Astrocyte (in vitro differentiated cells and primary cell): ENCODE data around the gene SCN1A. TPM values are rescaled to one million over a fixed set of nuclear protein-coding genes. Genes with fewer than 3 reads are reported as not detected.

Source experiments
- DNase-seq: peaks from one replicate; pipeline ENCODE4 v3.0.0-alpha.2; 2010; ENCODE audit warnings: low read depth
- FAIRE-seq: peaks from 2 replicates; lab custom pipeline; 2011; peaks lifted over from hg19 to GRCh38; lab: Jason Lieb, UNC
- H2AFZ ChIP-seq: 2 replicates; pipeline ENCODE4 v1.6.0; 2012; ENCODE audit warnings: low read depth, low read length, inconsistent platforms
- H3K27ac ChIP-seq: 2 replicates; pipeline ENCODE4 v1.5.1; 2011; ENCODE audit warnings: low read depth, low read length, inconsistent platforms
- H3K27me3 ChIP-seq: 2 replicates; pipeline ENCODE4 v1.6.0; 2011; ENCODE audit warnings: low read length, inconsistent platforms; ENCODE audit not compliant: insufficient read depth
- H3K36me3 ChIP-seq: 2 replicates; pipeline ENCODE4 v1.5.1; 2011; ENCODE audit warnings: low read length, inconsistent platforms; ENCODE audit not compliant: insufficient read depth
- H3K4me1 ChIP-seq: 2 replicates; pipeline ENCODE4 v1.5.1; 2011; ENCODE audit warnings: low read length, inconsistent platforms; ENCODE audit not compliant: insufficient read depth
- H3K4me2 ChIP-seq: 2 replicates; pipeline ENCODE4 v1.6.0; 2012; ENCODE audit warnings: low read length, inconsistent platforms
- H3K4me3 ChIP-seq: 2 replicates; pipeline ENCODE4 v1.5.1; 2011; ENCODE audit warnings: low read depth, mild to moderate bottlenecking, low read length, inconsistent platforms; ENCODE audit not compliant: insufficient read depth
- H3K79me2 ChIP-seq: 2 replicates; pipeline ENCODE4 v1.6.0; 2012; ENCODE audit warnings: mild to moderate bottlenecking, low read length, inconsistent platforms; ENCODE audit not compliant: insufficient read depth
- H3K9ac ChIP-seq: 2 replicates; pipeline ENCODE4 v1.6.0; 2012; ENCODE audit warnings: mild to moderate bottlenecking, low read length, inconsistent platforms
- H3K9me3 ChIP-seq: 2 replicates; pipeline ENCODE4 v1.5.1; 2012; ENCODE audit warnings: low read depth, mild to moderate bottlenecking, low read length, inconsistent platforms; ENCODE audit not compliant: insufficient read depth
- H4K20me1 ChIP-seq: 2 replicates; pipeline ENCODE4 v1.6.0; 2012; ENCODE audit warnings: low read length, inconsistent platforms; ENCODE audit not compliant: insufficient read depth
- H3K27ac Mint-ChIP-seq: one replicate; pipeline ENCODE4 v1.8.0; 2021; ENCODE audit warnings: mild to moderate bottlenecking, mixed read lengths; ENCODE audit not compliant: unreplicated experiment
- H3K27me3 Mint-ChIP-seq: one replicate; pipeline ENCODE4 v1.8.0; 2021; ENCODE audit warnings: low read depth, mixed read lengths; ENCODE audit not compliant: unreplicated experiment
- H3K36me3 Mint-ChIP-seq: one replicate; pipeline ENCODE4 v1.8.0; 2021; ENCODE audit warnings: low read depth, mixed read lengths; ENCODE audit not compliant: unreplicated experiment
- H3K4me1 Mint-ChIP-seq: one replicate; pipeline ENCODE4 v1.8.0; 2021; ENCODE audit warnings: low read depth, mixed read lengths; ENCODE audit not compliant: unreplicated experiment
- H3K4me3 Mint-ChIP-seq: one replicate; pipeline ENCODE4 v1.8.0; 2021; ENCODE audit warnings: mild to moderate bottlenecking, moderate library complexity, mixed read lengths; ENCODE audit not compliant: unreplicated experiment
- H3K9me3 Mint-ChIP-seq: one replicate; pipeline ENCODE4 v1.8.0; 2021; ENCODE audit warnings: mild to moderate bottlenecking, mixed read lengths; ENCODE audit not compliant: unreplicated experiment
- CTCF ChIP-seq: IDR thresholded peaks from 2 replicates; pipeline ENCODE4 v1.5.1; 2011; ENCODE audit warnings: low read depth, mild to moderate bottlenecking, inconsistent platforms, low read length, moderate library complexity; ENCODE audit not compliant: insufficient read depth
- EZH2 ChIP-seq: IDR thresholded peaks from 2 replicates; pipeline ENCODE4 v1.6.1; 2012; ENCODE audit warnings: mild to moderate bottlenecking, low read length, inconsistent platforms; ENCODE audit not compliant: insufficient read depth
- total RNA-seq: library from RNA; stranded (reverse); gene quantifications from 2 replicates; pipeline ENCODE4 v1.2.1, GENCODE V29; 2021

The SCN1A gene
- total RNA-seq, 1 donor from 2014 or later: not detected

- H3K4me1 Mint-ChIP-seq: peaks cover 4% of the 10 kb centered on the region
- H3K4me2 ChIP-seq: no peak overlapping the region
- H3K9me3 ChIP-seq: no peaks in the 10 kb centered on the region
- no peak overlapping the region for H3K27ac ChIP-seq
- H3K27ac Mint-ChIP-seq: no peak overlapping the region
- no peaks in the 10 kb centered on the region for H3K36me3 Mint-ChIP-seq
- H3K4me3 Mint-ChIP-seq: no peak overlapping the region
- DNase-seq: no peak
- no peak for FAIRE-seq
- no peaks in the 10 kb centered on the region for H4K20me1 ChIP-seq
- no peak overlapping the region for H2AFZ ChIP-seq
- H3K27me3 Mint-ChIP-seq: no peaks in the 10 kb centered on the region
- no peak overlapping the region for H3K9ac ChIP-seq
- H3K27me3 ChIP-seq: no peaks in the 10 kb centered on the region
- H3K4me3 ChIP-seq: no peak overlapping the region
- H3K36me3 ChIP-seq: no peaks in the 10 kb centered on the region
- no peaks in the 10 kb centered on the region for H3K79me2 ChIP-seq
- no peaks in the 10 kb centered on the region for H3K9me3 Mint-ChIP-seq
- no peak for TF ChIP-seq EZH2
- no peak for TF ChIP-seq CTCF
- H3K4me1 ChIP-seq: no peaks in the 10 kb centered on the region
These were observed 46.6 kb downstream of the SCN1A start for GRCh38 chr2:166081131-166081632.

GRCh38 chr2:166074430-166074829, 53.4 kb downstream of the SCN1A start:
- no peak for FAIRE-seq
- no peak overlapping the region for H2AFZ ChIP-seq
- no peak overlapping the region for H3K9ac ChIP-seq
- H4K20me1 ChIP-seq: no peaks in the 10 kb centered on the region
- H3K27me3 Mint-ChIP-seq: no peaks in the 10 kb centered on the region
- no peaks in the 10 kb centered on the region for H3K4me1 Mint-ChIP-seq
- TF ChIP-seq CTCF: no peak
- no peak for TF ChIP-seq EZH2
- H3K4me2 ChIP-seq: no peak overlapping the region
- H3K79me2 ChIP-seq: no peaks in the 10 kb centered on the region
- DNase-seq: no peak
- H3K27me3 ChIP-seq: no peaks in the 10 kb centered on the region
- H3K9me3 Mint-ChIP-seq: no peaks in the 10 kb centered on the region
- no peak overlapping the region for H3K27ac Mint-ChIP-seq
- no peak overlapping the region for H3K27ac ChIP-seq
- no peak overlapping the region for H3K4me3 ChIP-seq
- no peaks in the 10 kb centered on the region for H3K36me3 Mint-ChIP-seq
- H3K9me3 ChIP-seq: no peaks in the 10 kb centered on the region
- no peaks in the 10 kb centered on the region for H3K4me1 ChIP-seq
- H3K4me3 Mint-ChIP-seq: no peak overlapping the region
- H3K36me3 ChIP-seq: no peaks in the 10 kb centered on the region

- no peak overlapping the region for H3K9ac ChIP-seq
- H3K4me2 ChIP-seq: no peak overlapping the region
- H3K4me1 Mint-ChIP-seq: no peaks in the 10 kb centered on the region
- no peaks in the 10 kb centered on the region for H3K79me2 ChIP-seq
- no peak overlapping the region for H3K4me3 ChIP-seq
- no peaks in the 10 kb centered on the region for H3K36me3 ChIP-seq
- no peak overlapping the region for H3K27ac ChIP-seq
- no peaks in the 10 kb centered on the region for H4K20me1 ChIP-seq
- no peaks in the 10 kb centered on the region for H3K4me1 ChIP-seq
- no peak for DNase-seq
- no peaks in the 10 kb centered on the region for H3K27me3 ChIP-seq
- no peak overlapping the region for H2AFZ ChIP-seq
- TF ChIP-seq EZH2 (no peak), CTCF (no peak)
- H3K36me3 Mint-ChIP-seq: no peaks in the 10 kb centered on the region
- H3K27me3 Mint-ChIP-seq: no peaks in the 10 kb centered on the region
- no peaks in the 10 kb centered on the region for H3K9me3 ChIP-seq
- no peak overlapping the region for H3K27ac Mint-ChIP-seq
- no peaks in the 10 kb centered on the region for H3K9me3 Mint-ChIP-seq
- no peak overlapping the region for H3K4me3 Mint-ChIP-seq
- FAIRE-seq: no peak
These were observed 53.8 kb downstream of the SCN1A start for GRCh38 chr2:166074011-166074410.
